HG02943 (cell line): ENCODE data around the gene EDN1.
"Not testable (repeated sequence)": the region's sequence is repeated elsewhere in the genome, so short reads cannot be mapped to it uniquely, and the experiment has no call there.

Experiments
- ATAC-seq: cut with Tn5 transposase; IDR thresholded peaks from one replicate; pipeline ENCODE4 v1.9.1; 2021; ENCODE audit warnings: mild to moderate bottlenecking, low read depth, moderate library complexity; ENCODE audit not compliant: unreplicated experiment

Gene EDN1

DNA sequence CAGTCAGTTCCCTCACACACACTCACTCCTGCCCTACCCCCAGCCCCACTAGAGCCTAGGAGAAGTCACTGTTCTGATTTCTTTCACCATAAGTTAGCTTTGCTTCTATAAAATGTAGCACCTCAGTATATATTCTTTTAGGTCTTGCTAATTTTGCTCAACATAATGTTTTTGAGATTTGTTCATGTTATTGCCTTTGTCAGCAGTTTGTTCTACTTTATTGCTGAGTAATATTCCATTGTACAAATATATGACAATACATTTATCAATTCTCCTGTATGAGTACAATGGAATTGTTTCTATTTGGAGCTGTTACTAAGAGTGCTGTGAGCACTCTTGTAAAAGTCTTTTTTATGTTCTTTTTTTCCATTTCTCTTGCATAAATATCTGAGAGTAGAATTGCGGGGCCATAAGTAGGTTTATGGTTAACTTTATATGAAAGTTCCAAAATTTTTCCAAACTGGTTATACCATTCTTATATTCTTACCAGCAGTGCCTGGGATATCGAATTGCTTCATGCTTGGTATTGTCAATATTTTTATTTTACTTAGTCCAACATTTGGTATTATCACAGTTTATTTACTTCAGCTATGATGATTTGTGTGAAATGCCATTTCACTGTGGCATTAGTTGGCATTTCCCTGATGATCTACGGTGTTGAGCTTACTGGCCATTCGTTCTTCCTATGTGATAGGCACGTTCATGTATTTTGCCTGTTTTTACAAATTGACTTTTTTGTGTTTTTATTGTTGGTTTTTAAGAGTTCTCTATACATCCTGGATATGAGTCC, 25.3 kb downstream of the EDN1 start:
- ATAC-seq: no peak

GRCh38 chr6:12318749-12319148, 28.6 kb downstream of the EDN1 start:
- ATAC-seq: no peak

DNA sequence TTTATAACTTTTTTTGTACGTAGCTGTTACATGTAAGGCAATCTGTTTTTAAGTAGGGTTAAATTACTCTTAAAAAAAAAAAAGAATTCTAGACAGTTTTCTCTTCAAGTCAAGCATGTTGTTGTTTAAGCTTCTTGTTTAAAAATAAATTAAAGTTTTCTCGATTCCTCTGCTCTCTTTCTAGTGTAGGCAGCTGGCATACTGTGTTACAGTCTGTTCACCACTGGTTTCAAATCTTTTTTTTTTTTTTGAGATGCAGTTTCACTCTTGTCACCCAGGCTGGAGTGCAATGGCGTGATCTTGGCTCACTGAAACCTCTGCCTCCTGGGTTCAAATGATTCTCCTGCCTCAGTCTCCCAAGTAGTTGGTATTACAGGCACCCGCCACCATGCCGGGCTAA, 29.9 kb downstream of the EDN1 start:
- not testable (repeated sequence) for ATAC-seq

DNA sequence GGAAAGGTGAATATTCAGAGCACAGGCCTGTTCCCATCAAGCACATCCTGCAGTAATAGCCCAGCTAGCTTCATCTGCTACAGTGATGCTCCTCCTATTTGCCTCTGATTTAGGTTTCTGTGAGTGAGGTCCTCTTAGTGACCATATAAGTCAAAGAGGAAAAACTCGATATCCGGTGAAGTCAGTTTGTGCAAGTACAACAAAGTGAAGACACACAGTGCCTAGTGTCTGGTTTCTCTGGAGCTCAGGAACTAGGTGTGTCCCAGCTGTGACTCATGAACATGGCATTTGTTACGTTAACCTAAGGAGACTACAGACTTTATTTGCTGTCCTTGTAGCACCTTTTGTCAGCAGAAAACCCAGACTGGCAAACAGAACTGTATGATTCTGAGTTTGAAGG, 33.9 kb downstream of the EDN1 start:
- no peak for ATAC-seq

GRCh38 chr6:12324748-12325147, 34.6 kb downstream of the EDN1 start:
- no peak for ATAC-seq

GRCh38 chr6:12325872-12326271, 35.7 kb downstream of the EDN1 start:
- no peak for ATAC-seq

- ATAC-seq: no peak
Observed at GRCh38 chr6:12327391-12327790, 37.2 kb downstream of the EDN1 start.

DNA sequence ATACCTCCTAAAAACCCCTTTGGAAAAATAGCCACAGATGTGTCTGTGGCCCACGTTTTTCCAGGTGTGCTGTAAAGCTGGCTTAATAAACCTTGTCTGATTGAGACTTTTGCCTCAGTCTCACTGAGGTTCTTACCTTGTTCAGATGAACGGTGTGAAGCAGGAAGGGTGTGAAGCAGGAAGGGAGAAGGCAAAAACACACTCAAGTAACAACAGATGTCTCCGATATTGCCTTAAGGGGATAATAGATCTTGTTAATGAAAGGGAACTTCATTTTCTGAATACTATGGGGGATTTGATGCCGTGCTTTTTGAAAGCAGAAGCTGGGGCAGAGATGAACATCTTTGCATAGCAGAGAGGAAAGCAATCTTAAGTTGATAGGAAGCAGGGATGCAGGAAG, 37.8 kb downstream of the EDN1 start:
- ATAC-seq: no peak

GRCh38 chr6:12328701-12329100, 38.5 kb downstream of the EDN1 start:
- ATAC-seq: no peak

- no peak for ATAC-seq
Observed at GRCh38 chr6:12331474-12331873, 41.3 kb downstream of the EDN1 start.

DNA sequence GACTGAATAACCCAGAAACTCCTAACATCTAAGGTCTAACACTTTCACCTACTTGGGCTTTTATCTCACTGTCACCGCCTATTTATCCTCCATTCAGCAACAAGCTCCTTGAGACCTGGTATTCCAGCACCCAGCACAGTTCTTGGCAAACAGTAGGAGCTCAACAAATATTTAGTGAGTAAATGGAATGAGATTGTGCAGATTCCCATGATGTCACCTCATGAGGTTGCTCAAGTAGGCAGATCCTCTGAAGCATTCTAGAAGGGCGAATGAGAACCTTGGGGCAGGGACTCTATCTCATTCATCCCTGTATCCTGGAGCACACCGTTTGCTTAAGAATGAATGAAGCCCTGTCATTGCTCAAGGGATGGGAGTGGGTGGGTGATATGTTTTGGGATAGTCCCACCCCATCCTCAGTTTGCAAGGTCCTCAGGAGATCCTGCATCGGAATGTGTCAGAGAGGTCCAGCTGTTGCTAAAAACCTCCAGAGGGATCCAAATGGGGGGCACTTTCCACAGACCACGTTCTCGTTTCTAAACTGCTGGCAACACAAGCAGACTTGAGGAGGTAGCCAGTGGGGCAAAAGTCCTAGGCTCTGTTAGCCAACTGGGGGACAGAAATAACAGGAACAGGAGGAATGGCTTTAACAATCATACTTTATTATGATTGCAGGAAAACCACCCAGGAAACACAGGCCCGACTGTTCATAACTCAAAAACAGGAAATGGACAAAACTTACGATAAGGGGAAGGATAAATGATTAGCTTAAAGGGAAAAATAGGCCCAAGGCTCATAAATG, 42.0 kb downstream of the EDN1 start:
- no peak for ATAC-seq

DNA sequence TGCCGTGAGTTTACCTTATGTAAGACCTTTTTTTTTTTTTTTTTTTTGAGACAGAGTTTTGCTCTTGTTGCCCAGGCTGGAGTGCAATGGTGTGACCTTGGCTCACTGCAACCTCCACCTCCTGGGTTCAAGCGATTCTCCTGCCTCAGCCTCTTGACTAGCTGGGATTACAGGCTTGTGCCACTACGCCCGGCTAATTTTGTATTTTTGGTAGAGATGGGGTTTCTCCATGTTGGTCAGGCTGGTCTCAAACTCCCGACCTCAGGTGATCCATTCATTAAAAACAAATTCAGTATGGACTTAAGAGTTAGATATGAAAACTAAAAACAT, 42.6 kb downstream of the EDN1 start:
- not testable (repeated sequence) for ATAC-seq

DNA sequence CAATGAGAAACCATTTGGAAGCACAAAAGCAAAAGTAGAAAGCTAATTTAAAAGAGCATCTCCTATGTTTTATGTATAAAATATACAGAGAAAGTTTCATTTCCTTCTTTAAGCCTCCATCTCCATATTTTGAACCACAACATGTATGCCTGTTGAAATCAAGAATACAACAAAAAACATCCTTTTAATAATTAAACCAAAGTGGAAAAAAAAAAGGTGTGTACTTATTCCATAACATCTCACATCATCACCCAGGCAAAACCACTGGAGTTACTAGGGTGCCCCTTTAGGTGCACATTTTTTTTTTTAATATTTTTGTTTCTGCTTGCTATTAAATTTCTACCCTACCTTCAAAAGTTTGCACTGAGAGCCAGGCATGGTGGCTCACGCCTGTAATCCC, 43.0 kb downstream of the EDN1 start:
- ATAC-seq: no peak

- no peak for ATAC-seq
Observed at GRCh38 chr6:12334526-12335130, 44.5 kb downstream of the EDN1 start.

DNA sequence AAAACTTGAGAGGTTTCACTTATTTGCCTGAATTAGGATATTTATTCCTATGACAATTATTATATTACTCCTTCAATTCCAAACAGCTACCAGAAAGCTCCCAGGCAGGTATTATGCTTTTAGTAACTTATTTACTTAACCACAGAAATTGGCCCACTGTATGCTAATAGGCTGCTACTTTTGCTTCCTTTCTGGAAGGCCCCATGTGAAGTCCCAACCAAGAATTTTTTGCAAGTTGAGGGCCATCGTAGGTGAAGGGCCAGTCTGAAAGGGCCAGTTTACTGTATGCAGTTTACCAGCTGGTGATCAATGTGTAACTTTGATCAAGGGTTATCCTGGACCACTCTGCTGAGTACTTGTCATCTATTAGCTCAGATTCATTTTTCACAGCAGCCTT, 45.0 kb downstream of the EDN1 start:
- ATAC-seq: no peak

- no peak for ATAC-seq
Observed at GRCh38 chr6:12335717-12336116, 45.6 kb downstream of the EDN1 start.

- ATAC-seq: no peak
Observed at GRCh38 chr6:12336121-12336971, 46.2 kb downstream of the EDN1 start.

- ATAC-seq: no peak
Observed at GRCh38 chr6:12339022-12339421, 48.9 kb downstream of the EDN1 start.

DNA sequence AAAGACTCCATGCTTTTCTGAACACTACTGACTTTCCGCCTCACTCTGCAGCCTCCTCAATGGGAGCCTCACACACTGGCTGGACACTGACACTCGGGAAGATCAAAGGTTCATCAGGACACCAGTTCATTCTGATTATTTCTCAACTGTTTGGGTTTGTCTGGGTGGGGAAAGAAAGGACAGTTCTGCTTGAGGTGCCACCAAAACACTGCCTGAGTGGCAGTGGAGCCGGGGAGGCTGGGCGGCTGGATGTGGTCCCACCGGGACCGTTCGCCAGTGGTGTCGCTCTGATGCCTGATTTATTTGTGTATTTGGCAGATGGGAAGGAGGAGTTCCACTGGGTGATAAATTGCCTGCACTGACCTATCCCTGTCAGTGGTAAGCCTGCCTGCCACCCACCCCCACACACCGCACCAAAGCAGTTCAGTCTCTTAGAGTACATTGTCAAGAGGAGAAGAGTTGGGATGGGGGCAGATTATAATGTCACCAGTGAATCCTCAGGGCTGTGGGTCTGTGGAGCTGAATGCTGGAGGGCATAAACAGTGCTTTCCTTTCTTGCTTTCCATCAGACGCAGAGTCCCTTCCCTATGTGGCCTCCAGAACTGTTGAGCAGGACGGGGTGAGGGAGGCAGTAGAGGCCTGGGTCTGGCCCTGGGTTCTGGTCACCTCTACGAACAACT, 49.8 kb downstream of the EDN1 start:
- no peak for ATAC-seq

- ATAC-seq: no peak
Observed at GRCh38 chr6:12340488-12340818, 50.3 kb downstream of the EDN1 start.
